HepG2 (cell line): ENCODE measurements around the gene IGFBP6. TPM values are rescaled to one million over a fixed set of nuclear protein-coding genes. Genes with fewer than 3 reads are reported as not detected.

Experiments used
- ATAC-seq: fragments of 200-7000 bp; cut with Tn5 transposase; 3 replicates; pipeline ENCODE4 v1.9.1; 2020; ENCODE audit warnings: mild to moderate bottlenecking, moderate library complexity
- BruUV-seq: library from RNA; stranded (reverse); fragments of 400-500 nt; replicated peaks from 2 replicates; lab custom pipeline; 2021; lab: Mats Ljungman, UMichigan
- CTCF ChIA-PET: fragments of 300-600 bp; formaldehyde crosslinking; extraction: SDS; loops from one replicate; lab custom pipeline; 2021; ENCODE audit warnings: low total read pairs, inconsistent platforms, low intra/inter-chr PET ratio; lab: Yijun Ruan, JAX
- POLR2A ChIA-PET: fragments of 350-600 bp; sonication (Branson Sonifier 250); formaldehyde crosslinking; loops from one replicate; lab custom pipeline; 2020; ENCODE audit warnings: antibody characterized with exemption, inconsistent platforms; lab: Yijun Ruan, JAX
- DNase-seq: peaks from one replicate; pipeline ENCODE4 v3.0.0-alpha.2; 2015; ENCODE audit warnings: low spot score
- FAIRE-seq: peaks from 3 replicates; lab custom pipeline; 2011; peaks lifted over from hg19 to GRCh38; lab: Jason Lieb, UNC
- H2AFZ ChIP-seq: one replicate; pipeline ENCODE4 v1.6.1; 2011; ENCODE audit warnings: low read length, inconsistent platforms
- H3K27ac ChIP-seq: fragments of 300-600 bp; 3 replicates; pipeline ENCODE4 v1.8.0; 2011; ENCODE audit warnings: mixed run types, mild to moderate bottlenecking, mixed read lengths, low read length, inconsistent platforms; ENCODE audit not compliant: insufficient read depth; ENCODE audit errors: extremely low read length
- H3K27me3 ChIP-seq, 2 experiments: fragments of 200-600 bp in 1 of 2; 2 replicates in 1 of 2; 3 replicates in 1 of 2; pipeline versions ENCODE4 v1.6.0 to v1.8.0; 2011; ENCODE audit warnings: low read length in 2 of 2, mild to moderate bottlenecking in 2 of 2, moderate library complexity in 2 of 2, inconsistent platforms in 1 of 2; ENCODE audit not compliant: insufficient read depth in 2 of 2, control insufficient read depth in 1 of 2
- H3K36me3 ChIP-seq, 2 experiments: fragments of 200-600 bp in 1 of 2; replicated peaks in 1 of 2; 2 replicates in 1 of 2; 3 replicates in 1 of 2; pipeline versions ENCODE4 v1.5.1 to v1.8.0; 2011; ENCODE audit warnings: low read length in 2 of 2, inconsistent platforms in 1 of 2; ENCODE audit not compliant: insufficient read depth in 2 of 2, control insufficient read depth in 1 of 2
- H3K4me1 ChIP-seq: 2 replicates; pipeline ENCODE4 v1.5.1; 2012; ENCODE audit warnings: low read length, inconsistent platforms; ENCODE audit not compliant: insufficient read depth
- H3K4me2 ChIP-seq: 2 replicates; pipeline ENCODE4 v1.6.0; 2011; ENCODE audit warnings: low read depth, low read length, inconsistent platforms
- H3K4me3 ChIP-seq, 3 experiments: fragments of 200-600 bp in 1 of 3; sonication (generic), shearing (Covaris generic) in 1 of 3; replicated peaks in 1 of 3; 2 replicates each; pipeline ENCODE4 v1.5.1; 2011 to 2016; ENCODE audit warnings: low read length in 3 of 3, inconsistent platforms in 2 of 3, low read depth in 2 of 3, mild to moderate bottlenecking in 2 of 3, control low read depth in 1 of 3, mixed read lengths in 1 of 3; ENCODE audit not compliant: insufficient read depth in 1 of 3
- H3K79me2 ChIP-seq: one replicate; pipeline ENCODE4 v1.6.1; 2011; ENCODE audit warnings: low read length, inconsistent platforms; ENCODE audit not compliant: insufficient read depth
- H3K9ac ChIP-seq: 2 replicates; pipeline ENCODE4 v1.6.0; 2011; ENCODE audit warnings: mild to moderate bottlenecking, low read depth, low read length, inconsistent platforms; ENCODE audit not compliant: insufficient read depth
- H3K9me3 ChIP-seq: 2 replicates; pipeline ENCODE4 v1.5.1; 2012; ENCODE audit warnings: mild to moderate bottlenecking, low read length
- H4K20me1 ChIP-seq: 2 replicates; pipeline ENCODE4 v1.6.0; 2011; ENCODE audit warnings: inconsistent platforms, mild to moderate bottlenecking, low read length, moderate library complexity; ENCODE audit not compliant: insufficient read depth
- EP300 ChIP-seq, 3 experiments: sonication (generic) in 1 of 3; formaldehyde crosslinking in 1 of 3; IDR thresholded peaks; 2 replicates each; pipeline versions ENCODE4 v1.5.1 to v1.6.1; 2011 to 2020; ENCODE audit warnings: low read depth in 2 of 3, low read length in 2 of 3, borderline replicate concordance in 1 of 3, improper control_type of control experiment in 1 of 3, mild to moderate bottlenecking in 1 of 3, missing genetic modification reagents in 1 of 3, moderate library complexity in 1 of 3
- FOXM1 ChIP-seq: sonication (generic); formaldehyde crosslinking; IDR thresholded peaks from 2 replicates; pipeline ENCODE4 v1.5.0; 2020; ENCODE audit warnings: missing genetic modification reagents
- GABPB1 ChIP-seq: IDR thresholded peaks from 2 replicates; pipeline ENCODE4 v1.6.1; 2016; ENCODE audit warnings: mild to moderate bottlenecking, missing genetic modification reagents, moderate library complexity, missing compliant biosample characterization
- HMG20A ChIP-seq: IDR thresholded peaks from 2 replicates; pipeline ENCODE4 v1.6.1; 2016; ENCODE audit warnings: borderline replicate concordance
- HMG20B ChIP-seq: conservative IDR thresholded peaks from 2 replicates; pipeline ENCODE4 v1.6.1; 2016; ENCODE audit warnings: missing genetic modification reagents, missing compliant biosample characterization
- MIER3 ChIP-seq: IDR thresholded peaks from 2 replicates; pipeline ENCODE4 v1.6.1; 2016; ENCODE audit warnings: missing compliant biosample characterization, borderline replicate concordance
- ZNF205 ChIP-seq: IDR thresholded peaks from 2 replicates; pipeline ENCODE4 v1.6.1; 2018; ENCODE audit warnings: missing biosample characterization, missing genetic modification reagents
- ZNF280B ChIP-seq: sonication (generic); formaldehyde crosslinking; IDR thresholded peaks from 2 replicates; pipeline ENCODE4 v1.5.0; 2020; ENCODE audit warnings: missing genetic modification reagents, mild to moderate bottlenecking, borderline replicate concordance
- WGBS: methylation state at CpG from one replicate; pipeline ENCODE4 v1.1.6; 2017; ENCODE audit warnings: low lambda C conversion rate; 5-methylcytosine and 5-hydroxymethylcytosine counted together
- in situ Hi-C: cut with HindIII; loops from 2 replicates; pipeline ENCODE4 v1.10.0; 2017; ENCODE audit warnings: low pct_unique_long_range_greater_than_20kb; ENCODE audit not compliant: extremely low pct_ligation_motif_present
- intact Hi-C: fragments of 100-400 bp; cut with micrococcal nuclease; formaldehyde crosslinking; loops from one replicate; pipeline ENCODE4 v1.10.0; 2022; ENCODE audit not compliant: unreplicated experiment
- polyA plus RNA-seq, 8 experiments: library from polyadenylated mRNA; depleted of rRNA in 3 of 8; stranded (reverse) in 7 of 8; unstranded in 1 of 8; fragments of >200 nt; fragmentation: Illumina TruSeq in 4 of 8; extraction: Trizol in 4 of 8; gene quantifications; 2 replicates each; pipeline versions ENCODE4 v1.2.1 to v1.2.3, GENCODE V29; 2011 to 2016; ENCODE audit warnings: low read depth in 4 of 8, missing spikeins in 1 of 8, mixed read lengths in 1 of 8; ENCODE audit not compliant: insufficient read depth in 1 of 8
- total RNA-seq, 5 experiments: library from RNA; depleted of rRNA; stranded (reverse); fragments of >200 nt; fragmentation: Illumina TruSeq; extraction: Trizol; gene quantifications; 2 replicates each; pipeline ENCODE4 v1.2.3, GENCODE V29; 2016; ENCODE audit warnings: low read depth in 1 of 5

The IGFBP6 gene
- total and polyA plus RNA-seq, 2 of the 13 experiments (the other 11 are each of a cell fraction or from before 2014, with no cell fraction given): 3.9 to 25.2 TPM

GRCh38 chr12:53145383-53146260 lies 48.2 kb downstream of the IGFBP6 start (continued):
- TF ChIP-seq ZNF280B (CRISPR knock-in tag): no peak

GRCh38 chr12:53147181-53147580 lies 49.7 kb downstream of the IGFBP6 start:
- H3K4me2 ChIP-seq: no peak overlapping the region
- 92% methylated on average over 5 of the region's 5 CpGs for WGBS
- CTCF ChIA-PET: no interaction called here
- no peak overlapping the region for H3K9ac ChIP-seq
- intact Hi-C loops: loop anchor here (5.0 kb wide), 1 partner anchor 45 kb away; the partner anchor contains the start of gene SOAT2
- ATAC-seq (no peak), FAIRE-seq (no peak), DNase-seq (no peak)
- H3K4me3 ChIP-seq: no peak overlapping the region
- POLR2A ChIA-PET: no interaction called here
- H2AFZ ChIP-seq: no peak overlapping the region
- BruUV-seq: no TSS peak
- no peak overlapping the region for H3K27ac ChIP-seq
- no peaks in the 10 kb centered on the region for H3K36me3 ChIP-seq
- H4K20me1 ChIP-seq: no peaks in the 10 kb centered on the region
- no peaks in the 10 kb centered on the region for H3K9me3 ChIP-seq
- H3K4me1 ChIP-seq: peaks cover 23% of the 10 kb centered on the region
- TF ChIP-seq HMG20A (no peak), FOXM1 (CRISPR knock-in tag) (no peak), HMG20B (CRISPR knock-in tag) (no peak), MIER3 (CRISPR knock-in tag) (no peak), ZNF205 (CRISPR knock-in tag) (no peak), EP300 (IDR thresholded peaks at IDR 0.05; ENCODE audit: low read depth in 2 of 2, low read length in 2 of 2) (no peak), EP300 (CRISPR knock-in tag; IDR thresholded peaks at IDR 0.05; ENCODE audit: borderline replicate concordance) (no peak), GABPB1 (no peak)
- H3K27me3 ChIP-seq: no peaks in the 10 kb centered on the region
- in situ Hi-C loops: no loop called here
- H3K79me2 ChIP-seq: no peaks in the 10 kb centered on the region
